Measurements from ENCODE around the gene NCOA5.
A peak's percentile ranks its signal among the peaks of the same experiment; 100 is the strongest.

Gene NCOA5

GRCh38 chr20:46088409-46089166, 1.2 kb downstream of the NCOA5 start:
- no peak for DNase-seq

- no peak for DNase-seq
Observed at GRCh38 chr20:46087161-46087560, 2.6 kb downstream of the NCOA5 start.

- DNase-seq = peak; percentile 85
Observed at GRCh38 chr20:46085179-46085851, 4.4 kb downstream of the NCOA5 start.

GRCh38 chr20:46084805-46085178, 5.0 kb downstream of the NCOA5 start:
- no peak for DNase-seq

GRCh38 chr20:46083531-46084061, 6.2 kb downstream of the NCOA5 start:
- no peak for DNase-seq

GRCh38 chr20:46083101-46083500, 6.7 kb downstream of the NCOA5 start:
- DNase-seq = no peak

GRCh38 chr20:46081074-46081473, 8.7 kb downstream of the NCOA5 start:
- no peak for DNase-seq

GRCh38 chr20:46078954-46079353, 10.8 kb downstream of the NCOA5 start:
- DNase-seq = no peak

GRCh38 chr20:46077642-46078305, 12.0 kb downstream of the NCOA5 start:
- no peak for DNase-seq

- DNase-seq = no peak
Observed at GRCh38 chr20:46076806-46077205, 13.0 kb downstream of the NCOA5 start.

GRCh38 chr20:46074006-46074405, 15.8 kb downstream of the NCOA5 start:
- no peak for DNase-seq

GRCh38 chr20:46073443-46073842, 16.3 kb downstream of the NCOA5 start:
- no peak for DNase-seq

- no peak for DNase-seq
Observed at GRCh38 chr20:46073024-46073423, 16.7 kb downstream of the NCOA5 start.

- DNase-seq = no peak
Observed at GRCh38 chr20:46071573-46071972, 18.2 kb downstream of the NCOA5 start.

- no peak for DNase-seq
Observed at GRCh38 chr20:46070215-46070900, 19.4 kb downstream of the NCOA5 start.

GRCh38 chr20:46065691-46066090, 24.1 kb downstream of the NCOA5 start:
- no peak for DNase-seq

- DNase-seq = no peak
Observed at GRCh38 chr20:46065006-46065405, 24.8 kb downstream of the NCOA5 start.

GRCh38 chr20:46063652-46064054, 26.1 kb downstream of the NCOA5 start:
- DNase-seq = no peak

- DNase-seq = no peak
Observed at GRCh38 chr20:46063151-46063550, 26.6 kb downstream of the NCOA5 start.

- no peak for DNase-seq
Observed at GRCh38 chr20:46062621-46063020, 27.1 kb downstream of the NCOA5 start.

GRCh38 chr20:46062151-46062550, 27.6 kb downstream of the NCOA5 start:
- no peak for DNase-seq

- DNase-seq = no peak
Observed at GRCh38 chr20:46060975-46061374, 28.8 kb downstream of the NCOA5 start.

GRCh38 chr20:46060301-46060881, 29.4 kb downstream of the NCOA5 start:
- peak; percentile 96 for DNase-seq
